Stomach (tissue), 9 donors: ENCODE measurements around the gene KLC4. TPM values are rescaled to one million over a fixed set of nuclear protein-coding genes. Genes with fewer than 3 reads are reported as not detected.
A peak's percentile ranks its signal among the peaks of the same experiment; 100 is the strongest.

ENCODE experiments used
- DNase-seq, 2 donors: peaks; one replicate each; pipeline versions ENCODE4 v3.0.0 to v3.0.0-alpha.2; 2013 to 2019
- H3K27ac ChIP-seq, 5 donors: fragments of 200-600 bp in 4 of 5; sonication (generic) in 4 of 5; one replicate each; pipeline ENCODE4 v1.5.1; 2013 to 2019; ENCODE audit warnings: mild to moderate bottlenecking in 1 of 5, moderate library complexity in 1 of 5
- H3K27me3 ChIP-seq, 3 donors: fragments of 200-600 bp; sonication (generic); one replicate each; pipeline ENCODE4 v1.5.1; 2017 to 2019; ENCODE audit warnings: mixed run types in 1 of 3
- H3K36me3 ChIP-seq, 4 donors: fragments of 200-600 bp; sonication (generic); 1 replicate in 3 of 4; 2 replicates in 1 of 4; pipeline ENCODE4 v1.5.1; 2016 to 2019
- H3K4me1 ChIP-seq, 4 donors: fragments of 200-600 bp; sonication (generic); one replicate each; pipeline ENCODE4 v1.5.1; 2016 to 2019
- H3K4me3 ChIP-seq, 4 donors: fragments of 200-600 bp; sonication (generic) in 3 of 4; one replicate each; pipeline ENCODE4 v1.5.1; 2016 to 2019; ENCODE audit warnings: mild to moderate bottlenecking in 1 of 4
- H3K9me3 ChIP-seq, 4 donors: fragments of 200-600 bp; sonication (generic); one replicate each; pipeline ENCODE4 v1.5.1; 2016 to 2019
- CTCF ChIP-seq, 7 experiments: fragments of 450-650 bp in 4 of 7; fragments of 200-600 bp in 3 of 7; sonication (generic) in 3 of 7; IDR thresholded peaks; one replicate each; pipeline ENCODE4 v1.5.1; 2016 to 2019; ENCODE audit warnings: antibody characterized with exemption in 7 of 7, control low read depth in 2 of 7, mild to moderate bottlenecking in 1 of 7
- EP300 ChIP-seq: sonication (generic); formaldehyde crosslinking; IDR thresholded peaks from one replicate; pipeline ENCODE4 v1.6.1; 2017; ENCODE audit warnings: antibody characterized with exemption
- POLR2A ChIP-seq, 4 donors: fragments of 450-650 bp; IDR thresholded peaks; one replicate each; pipeline ENCODE4 v1.6.1; 2016; ENCODE audit warnings: antibody characterized with exemption in 4 of 4, control low read depth in 2 of 4, mild to moderate bottlenecking in 1 of 4, moderate library complexity in 1 of 4
- POLR2AphosphoS5 ChIP-seq, 3 donors: sonication (generic); formaldehyde crosslinking; IDR thresholded peaks; one replicate each; pipeline ENCODE4 v1.6.1; 2016; ENCODE audit warnings: antibody characterized with exemption in 3 of 3
- WGBS, 5 donors: extraction: QIAGEN DNeasy Blood & Tissue Kit in 3 of 5; methylation state at CpG; one replicate each; pipeline versions ENCODE4 v1.1.5 to v1.1.7; 2013 to 2018; 5-methylcytosine and 5-hydroxymethylcytosine counted together
- intact Hi-C: fragments of 100-400 bp; cut with DNase I; formaldehyde crosslinking; loops from one replicate; pipeline ENCODE4 v1.15.1; 2023; ENCODE audit warnings: low total_unique reads
- polyA plus RNA-seq, 3 donors: library from polyadenylated mRNA; stranded (reverse); fragments of 200-250 nt; gene quantifications; one replicate each; pipeline ENCODE4 v1.2.3, GENCODE V29; 2013
- total RNA-seq, 5 donors: library from RNA; depleted of rRNA; stranded (reverse); fragments of >200 nt; gene quantifications; one replicate each; pipeline versions ENCODE4 v1.1.0 to v1.2.3, GENCODE V29; 2014 to 2016
- donor health status: healthy with polysubstance abuse.
- donor health status: Bipolar disorder and iron deficiency.
- donor health status: healthy.

KLC4 gene
- total and polyA plus RNA-seq, 8 donors: 23.5 to 410 (median 48.3) TPM

GRCh38 chr6:43052842-43053544, 6.4 kb upstream of the KLC4 start:
- H3K4me1 ChIP-seq: peaks cover 14 to 43% (median 35%) of the 10 kb centered on the region in 4 donors
- intact Hi-C loops: no loop called here
- 8 to 16% (median 10%) methylated on average over 19 to 22 of the region's 22 CpGs for WGBS, 5 donors
- H3K9me3 ChIP-seq: no peaks in the 10 kb centered on the region
- H3K27ac ChIP-seq: peak overlapping the region; percentile 90 to 96 (median 94)
- H3K27me3 ChIP-seq: no peaks in the 10 kb centered on the region
- peak in 1 of 2 donors; percentile 64 for DNase-seq
- TF ChIP-seq EP300 (no peak), CTCF (IDR thresholded peaks at IDR 0.05) (no peak), POLR2AphosphoS5 (IDR thresholded peaks at IDR 0.05) (no peak), POLR2A (IDR thresholded peaks at IDR 0.05) (no peak)
- peak overlapping the region; percentile 59 to 72 (median 66) for H3K4me3 ChIP-seq
- H3K36me3 ChIP-seq: peaks cover 26 to 68% (median 63%) of the 10 kb centered on the region in 4 donors

GRCh38 chr6:43053545-43054205, 5.8 kb upstream of the KLC4 start, which contains the start of gene CUL7:
Gene CUL7 (minus strand): TSS chr6:43053851. CDS start chr6:43052788, 1,063 bp downstream.
- intact Hi-C loops: no loop called here
- H3K27me3 ChIP-seq: no peaks in the 10 kb centered on the region
- 0 to 2% (median 1%) methylated on average over 24 to 45 of the region's 45 CpGs for WGBS, 5 donors
- peaks cover 19 to 50% (median 42%) of the 10 kb centered on the region in 4 donors for H3K4me1 ChIP-seq
- H3K4me3 ChIP-seq: peak within 1 kb of the TSS; percentile 59 to 72 (median 66)
- no peaks in the 10 kb centered on the region for H3K9me3 ChIP-seq
- TF ChIP-seq POLR2AphosphoS5 (IDR thresholded peaks at IDR 0.05): peak; percentile 79 to 97 (median 88)
- TF ChIP-seq POLR2A (IDR thresholded peaks at IDR 0.05): no peak
- peak within 1 kb of the TSS; percentile 90 to 96 (median 94) for H3K27ac ChIP-seq
- peak; percentile 94 to 98 for DNase-seq
- peaks cover 21 to 62% (median 56%) of the 10 kb centered on the region in 4 donors for H3K36me3 ChIP-seq

- Histone ChIP-seq H3K4me1 (peaks cover 22 to 53% (median 46%) of the 10 kb centered on the region in 4 donors), H3K27me3 (no peaks in the 10 kb centered on the region), H3K27ac (peak overlapping the region; percentile 90 to 96 (median 94)), H3K36me3 (peaks cover 17 to 55% (median 49%) of the 10 kb centered on the region in 4 donors), H3K9me3 (no peaks in the 10 kb centered on the region), H3K4me3 (peak overlapping the region; percentile 59 to 72 (median 66))
- TF ChIP-seq POLR2AphosphoS5 (IDR thresholded peaks at IDR 0.05): no peak
- no peak for TF ChIP-seq POLR2A (IDR thresholded peaks at IDR 0.05)
- no peak for TF ChIP-seq CTCF (IDR thresholded peaks at IDR 0.05)
- no peak for TF ChIP-seq EP300
- 67 to 74% (median 70%) methylated on average over 17 of the region's 17 CpGs for whole genome bisulfite sequencing, 5 donors
- DNase-seq: peak in 1 of 2 donors; percentile 55
- intact Hi-C loops: no loop called here
Measured at GRCh38 chr6:43054206-43054943, 5.1 kb upstream of the KLC4 start.

GRCh38 chr6:43055966-43056365, 3.5 kb upstream of the KLC4 start:
- DNase-seq: no peak
- Histone ChIP-seq H3K36me3 (peaks cover 8 to 40% (median 35%) of the 10 kb centered on the region in 4 donors), H3K4me1 (peaks cover 32 to 61% (median 56%) of the 10 kb centered on the region in 4 donors), H3K4me3 (no peak overlapping the region), H3K9me3 (no peaks in the 10 kb centered on the region), H3K27me3 (no peaks in the 10 kb centered on the region), H3K27ac (no peak overlapping the region)
- intact Hi-C loops: no loop called here
- TF ChIP-seq POLR2AphosphoS5 (IDR thresholded peaks at IDR 0.05): no peak
- TF ChIP-seq POLR2A (IDR thresholded peaks at IDR 0.05): no peak
- TF ChIP-seq CTCF (IDR thresholded peaks at IDR 0.05): no peak
- no peak for TF ChIP-seq EP300
- 80 to 87% (median 82%) methylated on average over 8 of the region's 8 CpGs for WGBS, 5 donors
